Activated T-helper 2 cell treated with anti-CD3 and anti-CD28 coated beads, Interferon-gamma antibody, Interleukin-2, Interleukin-4, amounts not matched to agents 10 μg/mL and 5 μg/mL and 100 μg/mL, durations not matched to agents 14 hours and 24 hours and 36 hours (primary cell): ENCODE measurements around the gene NCOA1. TPM values are rescaled to one million over a fixed set of nuclear protein-coding genes. Genes with fewer than 3 reads are reported as not detected.
"Not testable (repeated sequence)": the region's sequence is repeated elsewhere in the genome, so short reads cannot be mapped to it uniquely, and the experiment has no call there.

ENCODE experiments used
- DNase-seq: peaks from one replicate; pipeline ENCODE4 v3.0.0; 2021; ENCODE audit warnings: low spot score
- H3K27ac Mint-ChIP-seq: one replicate; pipeline ENCODE4 v1.8.0; 2021; ENCODE audit warnings: mixed read lengths
- H3K27me3 Mint-ChIP-seq: one replicate; pipeline ENCODE4 v1.8.0; 2021; ENCODE audit warnings: low read depth, mixed read lengths
- H3K36me3 Mint-ChIP-seq: one replicate; pipeline ENCODE4 v1.8.0; 2021; ENCODE audit warnings: low read depth, mixed read lengths
- H3K4me1 Mint-ChIP-seq: one replicate; pipeline ENCODE4 v1.8.0; 2021; ENCODE audit warnings: low read depth, mixed read lengths
- H3K4me3 Mint-ChIP-seq: one replicate; pipeline ENCODE4 v1.8.0; 2021; ENCODE audit warnings: low read depth, mild to moderate bottlenecking, moderate library complexity, mixed read lengths
- H3K9me3 Mint-ChIP-seq: one replicate; pipeline ENCODE4 v1.8.0; 2021; ENCODE audit warnings: mixed read lengths
- intact Hi-C: fragments of 100-400 bp; cut with micrococcal nuclease; formaldehyde crosslinking; loops from one replicate; pipeline ENCODE4 v1.15.1; 2023
- total RNA-seq: library from RNA; stranded (reverse); gene quantifications from 2 replicates; pipeline ENCODE4 v1.2.3, GENCODE V29; 2022

The NCOA1 gene
- total RNA-seq, 1 donor from 2014 or later: 28.3 TPM

DNA sequence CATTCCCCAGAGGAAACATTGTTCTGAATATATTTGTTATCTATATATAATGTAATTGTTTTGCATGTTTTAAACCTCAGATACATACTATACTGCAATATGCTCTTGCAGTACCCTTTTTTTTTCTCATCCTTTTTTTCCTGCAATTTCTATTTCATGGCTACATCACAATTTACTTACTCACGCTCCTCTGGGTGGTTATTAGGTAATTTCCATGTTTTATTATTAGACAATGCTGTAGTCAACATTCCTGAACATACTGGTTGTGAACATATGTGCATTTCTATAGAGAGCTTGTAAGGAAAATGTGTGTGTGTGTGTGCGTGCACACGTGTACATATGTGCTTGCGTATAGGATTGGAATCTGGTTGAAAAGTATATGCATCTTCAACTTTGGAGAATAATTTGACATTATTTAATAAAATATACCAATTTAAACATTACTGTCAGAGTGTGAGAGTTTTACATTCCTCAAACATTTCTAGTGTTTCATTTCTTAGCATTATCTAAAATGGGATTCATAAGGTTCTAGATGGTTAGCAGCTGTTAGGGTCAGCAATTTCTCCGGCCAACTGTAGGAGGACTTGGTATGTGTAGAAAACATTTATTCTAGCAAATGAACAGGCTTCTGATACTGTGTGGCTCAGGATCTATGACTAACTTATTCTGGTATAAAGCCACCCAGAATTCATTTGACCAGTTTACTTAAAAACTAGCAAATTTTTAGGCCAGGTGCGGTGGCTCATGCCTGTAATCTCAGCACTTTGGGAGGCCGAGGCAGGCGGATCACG lies 22.4 kb downstream of the NCOA1 start:
- Mint-ChIP-seq H3K4me3 (no peak overlapping the region), H3K36me3 (peaks cover under 1% of the 10 kb centered on the region), H3K27me3 (no peaks in the 10 kb centered on the region), H3K9me3 (no peaks in the 10 kb centered on the region), H3K27ac (no peak overlapping the region), H3K4me1 (peaks cover 45% of the 10 kb centered on the region)
- DNase-seq: no peak
- intact Hi-C loops: no loop called here

DNA sequence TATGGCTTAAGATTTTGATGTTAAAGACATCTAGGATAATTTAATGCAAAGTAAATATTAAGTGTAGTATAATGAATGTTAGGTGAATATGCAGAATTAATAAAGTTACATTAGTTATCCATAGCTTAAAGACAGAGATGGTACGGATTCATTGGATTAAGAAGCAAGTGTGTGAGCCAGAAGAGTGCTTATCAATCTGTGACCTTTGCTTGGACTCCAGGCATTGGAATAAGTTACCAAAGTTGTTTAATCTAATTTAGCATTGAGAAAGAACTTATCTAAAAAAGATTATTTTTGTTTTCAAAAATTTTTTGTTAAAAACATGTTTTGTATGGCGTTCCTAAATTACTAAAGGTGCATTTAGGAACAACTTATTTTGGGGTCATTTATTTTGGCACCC lies 23.8 kb downstream of the NCOA1 start:
- intact Hi-C loops: no loop called here
- H3K27me3 Mint-ChIP-seq: no peaks in the 10 kb centered on the region
- H3K9me3 Mint-ChIP-seq: no peaks in the 10 kb centered on the region
- peaks cover 9% of the 10 kb centered on the region for H3K36me3 Mint-ChIP-seq
- no peak overlapping the region for H3K27ac Mint-ChIP-seq
- H3K4me3 Mint-ChIP-seq: no peak overlapping the region
- peaks cover 34% of the 10 kb centered on the region for H3K4me1 Mint-ChIP-seq
- DNase-seq: no peak

GRCh38 chr2:24515335-24515734 lies 24.3 kb downstream of the NCOA1 start:
- intact Hi-C loops: no loop called here
- Mint-ChIP-seq H3K27me3 (no peaks in the 10 kb centered on the region), H3K4me1 (peaks cover 35% of the 10 kb centered on the region), H3K4me3 (no peak overlapping the region), H3K9me3 (no peaks in the 10 kb centered on the region), H3K36me3 (peaks cover 9% of the 10 kb centered on the region), H3K27ac (no peak overlapping the region)
- DNase-seq: no peak

DNA sequence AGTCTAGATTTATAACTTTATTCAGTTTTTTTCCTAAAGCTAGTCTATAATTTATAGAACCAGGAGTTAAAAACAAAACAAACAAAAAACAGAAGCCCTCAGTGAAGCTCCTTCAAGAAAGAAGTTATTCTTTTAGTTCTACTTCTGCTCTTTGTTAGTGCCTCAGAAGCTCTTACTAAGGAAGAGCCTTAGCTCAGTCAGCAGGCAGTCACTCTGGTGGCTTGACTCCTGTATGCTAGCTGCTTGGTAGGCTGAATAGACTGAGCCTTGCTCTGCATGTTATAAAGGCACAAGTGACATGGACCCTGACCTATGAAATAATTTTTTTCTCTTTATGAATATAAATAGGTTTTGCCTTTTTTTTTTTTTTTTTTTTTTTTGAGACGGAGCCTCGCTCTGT lies 24.8 kb downstream of the NCOA1 start:
- no peak for DNase-seq
- no peaks in the 10 kb centered on the region for H3K9me3 Mint-ChIP-seq
- H3K27ac Mint-ChIP-seq: no peak overlapping the region
- intact Hi-C loops: no loop called here
- no peaks in the 10 kb centered on the region for H3K27me3 Mint-ChIP-seq
- peaks cover 39% of the 10 kb centered on the region for H3K4me1 Mint-ChIP-seq
- peaks cover 9% of the 10 kb centered on the region for H3K36me3 Mint-ChIP-seq
- no peak overlapping the region for H3K4me3 Mint-ChIP-seq

- H3K9me3 Mint-ChIP-seq: peaks cover 5% of the 10 kb centered on the region
- H3K36me3 Mint-ChIP-seq: peaks cover 12% of the 10 kb centered on the region
- intact Hi-C loops: no loop called here
- no peak overlapping the region for H3K27ac Mint-ChIP-seq
- peaks cover 44% of the 10 kb centered on the region for H3K4me1 Mint-ChIP-seq
- H3K27me3 Mint-ChIP-seq: no peaks in the 10 kb centered on the region
- H3K4me3 Mint-ChIP-seq: no peak overlapping the region
- no peak for DNase-seq
Observed at GRCh38 chr2:24517247-24517646, 26.2 kb downstream of the NCOA1 start.

GRCh38 chr2:24520175-24520574 lies 29.1 kb downstream of the NCOA1 start:
- Mint-ChIP-seq H3K4me3 (no peak overlapping the region), H3K27ac (no peak overlapping the region)
- intact Hi-C loops: loop anchor here (2.0 kb wide), 1 partner anchor 29 kb away; the partner anchor contains the start of gene NCOA1

GRCh38 chr2:24521162-24521857 lies 30.3 kb downstream of the NCOA1 start:
- Mint-ChIP-seq H3K27me3 (no peaks in the 10 kb centered on the region), H3K9me3 (peaks cover 9% of the 10 kb centered on the region), H3K4me1 (peaks cover 41% of the 10 kb centered on the region), H3K4me3 (no peak overlapping the region), H3K36me3 (peaks cover 26% of the 10 kb centered on the region), H3K27ac (peak overlapping the region; percentile 84)
- DNase-seq: no peak
- intact Hi-C loops: loop anchor here (1.0 to 2.0 kb wide), 4 partner anchors 13 to 272 kb away; partner anchors contain the start of genes CENPO, NCOA1 and PTRHD1

More at GRCh38 chr2:24520175-24520574, 29.1 kb downstream of the NCOA1 start:
- Mint-ChIP-seq H3K9me3 (peaks cover 9% of the 10 kb centered on the region), H3K36me3 (peaks cover 21% of the 10 kb centered on the region), H3K27me3 (no peaks in the 10 kb centered on the region), H3K4me1 (peaks cover 40% of the 10 kb centered on the region)
- no peak for DNase-seq

DNA sequence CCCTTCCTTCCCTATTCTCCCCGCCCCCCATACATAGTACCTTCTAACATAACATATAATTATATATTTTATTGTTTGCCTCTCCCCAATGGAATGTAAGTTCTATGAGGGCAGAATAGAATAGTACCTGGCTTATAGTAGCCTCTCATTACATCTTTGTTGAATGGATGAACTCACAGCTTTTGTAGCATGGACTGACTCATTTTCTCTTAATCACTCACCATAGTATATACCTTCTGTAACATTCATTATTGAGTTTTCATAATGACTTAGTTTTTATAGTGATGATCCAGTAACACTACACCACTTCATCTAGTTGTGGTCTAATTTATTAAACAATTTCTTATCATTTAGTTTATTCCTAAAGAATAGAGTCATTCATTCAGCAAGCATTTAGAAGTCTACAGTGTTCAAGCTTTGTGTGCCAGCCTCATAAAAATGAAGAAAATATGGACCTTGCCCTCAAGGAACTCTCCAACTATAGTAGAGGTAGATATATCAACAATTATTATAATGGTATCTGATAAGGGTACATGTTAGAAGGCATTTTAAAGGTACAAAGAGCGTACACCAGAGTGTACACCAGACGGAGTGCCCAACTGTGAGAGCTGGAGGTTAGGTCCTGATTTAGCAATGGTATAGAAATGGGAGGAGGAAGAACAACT lies 31.1 kb downstream of the NCOA1 start:
- no peak overlapping the region for H3K4me3 Mint-ChIP-seq
- no peaks in the 10 kb centered on the region for H3K27me3 Mint-ChIP-seq

DNA sequence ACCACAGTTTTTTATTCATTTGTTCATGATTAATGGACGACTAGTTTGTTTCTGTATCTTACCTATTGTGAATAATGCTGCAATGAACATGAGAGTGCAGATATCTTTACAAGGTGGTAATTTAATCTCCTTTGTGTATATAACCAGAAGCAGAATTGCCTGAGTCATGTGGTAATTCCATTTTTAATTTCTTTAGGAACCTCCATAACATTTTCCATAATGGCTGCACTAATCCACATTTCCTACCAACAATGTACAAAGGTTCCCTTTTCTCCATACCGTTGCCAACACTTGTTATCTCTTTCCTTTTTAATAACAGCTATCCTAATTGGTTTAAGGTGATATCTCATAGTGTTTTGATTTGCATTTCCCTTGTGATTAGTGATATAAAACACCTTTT lies 36.5 kb downstream of the NCOA1 start:
- intact Hi-C loops: no loop called here
- H3K4me1 Mint-ChIP-seq: peaks cover 10% of the 10 kb centered on the region
- no peak overlapping the region for H3K27ac Mint-ChIP-seq
- no peaks in the 10 kb centered on the region for H3K27me3 Mint-ChIP-seq
- peaks cover 31% of the 10 kb centered on the region for H3K36me3 Mint-ChIP-seq
- peaks cover 37% of the 10 kb centered on the region for H3K9me3 Mint-ChIP-seq
- DNase-seq: no peak
- no peak overlapping the region for H3K4me3 Mint-ChIP-seq

More for the DNA sequence above, 31.1 kb downstream of the NCOA1 start:
- Mint-ChIP-seq H3K36me3 (peaks cover 26% of the 10 kb centered on the region), H3K9me3 (peaks cover 9% of the 10 kb centered on the region), H3K4me1 (peaks cover 39% of the 10 kb centered on the region), H3K27ac (peak overlapping the region; percentile 84)
- no peak for DNase-seq
- intact Hi-C loops: loop anchor here (1.0 to 2.0 kb wide), 4 partner anchors 14 to 271 kb away; partner anchors contain the start of genes CENPO, NCOA1 and PTRHD1

GRCh38 chr2:24530796-24531195 lies 39.7 kb downstream of the NCOA1 start:
- Mint-ChIP-seq H3K27me3 (no peaks in the 10 kb centered on the region), H3K27ac (no peak overlapping the region), H3K4me3 (no peak overlapping the region), H3K4me1 (peaks cover 5% of the 10 kb centered on the region), H3K9me3 (peaks cover 57% of the 10 kb centered on the region), H3K36me3 (peaks cover 34% of the 10 kb centered on the region)
- intact Hi-C loops: no loop called here
- no peak for DNase-seq

GRCh38 chr2:24531610-24532009 lies 40.6 kb downstream of the NCOA1 start:
- peaks cover 32% of the 10 kb centered on the region for H3K36me3 Mint-ChIP-seq
- H3K27ac Mint-ChIP-seq, H3K27me3 Mint-ChIP-seq, H3K4me1 Mint-ChIP-seq, H3K4me3 Mint-ChIP-seq, DNase-seq, intact Hi-C loops: not testable (repeated sequence)
- peaks cover 62% of the 10 kb centered on the region for H3K9me3 Mint-ChIP-seq

DNA sequence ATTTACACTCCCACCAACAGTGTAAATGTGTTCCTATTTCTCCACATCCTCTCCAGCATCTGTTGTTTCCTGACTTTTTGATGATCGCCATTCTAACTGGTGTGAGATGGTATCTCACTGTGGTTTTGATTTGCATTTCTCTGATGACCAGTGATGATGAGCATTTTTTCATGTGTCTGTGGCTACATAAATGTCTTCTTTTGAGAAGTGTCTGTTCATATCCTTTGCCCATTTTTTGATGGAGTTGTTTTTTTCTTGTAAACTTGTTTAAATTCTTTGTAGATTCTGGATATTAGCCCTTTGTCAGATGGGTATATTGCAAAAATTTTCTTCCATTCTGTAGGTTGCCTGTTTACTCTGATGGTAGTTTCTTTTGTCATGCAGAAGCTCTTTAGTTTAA lies 41.0 kb downstream of the NCOA1 start:
- intact Hi-C loops, H3K27ac Mint-ChIP-seq, H3K4me1 Mint-ChIP-seq, H3K4me3 Mint-ChIP-seq, H3K27me3 Mint-ChIP-seq, DNase-seq: not testable (repeated sequence)
- peaks cover 62% of the 10 kb centered on the region for H3K9me3 Mint-ChIP-seq
- peaks cover 37% of the 10 kb centered on the region for H3K36me3 Mint-ChIP-seq
